A549 (cell line): ENCODE data around the gene TUBGCP6.

Source experiments
- CEBPB ChIP-seq, 2 experiments: fragments of >200 bp in 1 of 2; sonication (Bioruptor Twin) in 1 of 2; formaldehyde crosslinking in 1 of 2; IDR thresholded peaks; 2 replicates each; pipeline ENCODE4 v1.6.1; 2012 to 2016
- CTCF ChIP-seq: fragments of >200 bp; sonication (Bioruptor Twin); formaldehyde crosslinking; IDR thresholded peaks from 3 replicates; pipeline ENCODE4 v1.5.1; 2016
- HES2 ChIP-seq: fragments of >200 bp; sonication (Bioruptor Twin); formaldehyde crosslinking; IDR thresholded peaks from 2 replicates; pipeline ENCODE4 v1.6.1; 2016
- JUN ChIP-seq, 2 experiments: fragments of >200 bp; sonication (Bioruptor Twin); formaldehyde crosslinking; IDR thresholded peaks; 2 replicates in 1 of 2; 3 replicates in 1 of 2; pipeline ENCODE4 v1.6.1; 2016 to 2017
- PHF8 ChIP-seq: fragments of 200-600 bp; sonication (generic); IDR thresholded peaks from 2 replicates; pipeline ENCODE4 v1.6.1; 2016; ENCODE audit warnings: low read depth, mild to moderate bottlenecking, antibody characterized with exemption, moderate library complexity, borderline replicate concordance
- POLR2A ChIP-seq: IDR thresholded peaks from 2 replicates; pipeline ENCODE4 v1.6.1; 2012; ENCODE audit warnings: mild to moderate bottlenecking, low read length
- POLR2AphosphoS2 ChIP-seq: conservative IDR thresholded peaks from 2 replicates; pipeline ENCODE4 v1.6.1; 2012; ENCODE audit warnings: low read length, improper control_type of control experiment, inconsistent platforms
- ZNF302 ChIP-seq: fragments of 250-450 bp; sonication (Bioruptor Pico); IDR thresholded peaks from 2 replicates; pipeline ENCODE4 v1.9.0; 2021; ENCODE audit warnings: inconsistent platforms, mild to moderate bottlenecking, moderate library complexity

- no peak for TF ChIP-seq CTCF
- no peak for TF ChIP-seq POLR2AphosphoS2
- no peak for TF ChIP-seq PHF8
- TF ChIP-seq ZNF302 (CRISPR knock-in tag): no peak
- TF ChIP-seq POLR2A: no peak
- no peak for TF ChIP-seq JUN (IDR thresholded peaks at IDR 0.05)
- TF ChIP-seq CEBPB (IDR thresholded peaks at IDR 0.05): no peak
- no peak for TF ChIP-seq HES2
Measured at GRCh38 chr22:50218996-50219727, 25.7 kb downstream of the TUBGCP6 start.
